Measurements from ENCODE around the gene LMAN2. TPM values are rescaled to one million over a fixed set of nuclear protein-coding genes. Genes with fewer than 3 reads are reported as not detected.

Gene LMAN2
- total RNA-seq, 1 experiment from 2014 or later = 106 TPM

DNA sequence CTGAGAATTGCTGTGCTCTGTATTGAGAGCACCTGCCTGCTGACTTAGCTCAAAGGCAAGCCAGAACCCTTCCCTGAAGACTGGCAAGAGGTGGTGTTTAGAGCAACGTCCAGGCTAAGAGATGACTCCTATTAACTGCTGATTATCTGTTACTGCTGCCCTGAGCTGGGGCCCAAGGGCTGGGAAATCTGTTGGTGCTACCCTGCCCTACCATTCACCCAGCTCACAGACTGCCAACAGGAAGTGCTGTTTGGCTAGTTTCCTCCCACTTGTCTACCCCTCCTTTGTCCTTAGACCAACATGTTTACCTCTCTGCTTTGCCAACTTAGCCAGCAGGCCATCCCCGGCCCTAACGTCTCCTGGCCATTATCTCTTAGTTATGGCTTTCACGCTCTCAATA is 54.9 kb downstream of the LMAN2 start:
- DNase-seq = no peak
- Histone ChIP-seq H3K79me2 (ENCODE audit: insufficient read depth, low read length) (no peaks in the 10 kb centered on the region), H2BK5ac (ENCODE audit: insufficient read length, low read length) (no peak overlapping the region), H2BK12ac (ENCODE audit: insufficient read length, low read depth, low read length) (no peak overlapping the region), H3K27ac (ENCODE audit: insufficient read length, low read depth, low read length) (no peak overlapping the region), H3K27me3 (ENCODE audit: insufficient read depth, low read length) (no peaks in the 10 kb centered on the region), H2BK20ac (ENCODE audit: low read depth, low read length, poor library complexity, severe bottlenecking) (no peak overlapping the region), H3K18ac (ENCODE audit: insufficient read length, low read depth, low read length) (no peak overlapping the region), H4K20me1 (ENCODE audit: control insufficient read depth, insufficient read depth, insufficient read length) (no peaks in the 10 kb centered on the region), H3K56ac (ENCODE audit: insufficient read length, low read depth, low read length) (no peak overlapping the region), H4K91ac (ENCODE audit: insufficient read length, low read depth, low read length) (no peak overlapping the region), H3K9ac (ENCODE audit: extremely low read depth, insufficient read length, low read length) (no peak overlapping the region), H3K14ac (ENCODE audit: insufficient read depth, low read length) (no peak overlapping the region), H3K4ac (ENCODE audit: low read depth, low read length) (no peak overlapping the region), H3T11ph (ENCODE audit: low read length) (no peak overlapping the region), H3K4me1 (ENCODE audit: insufficient read depth, low read length) (no peaks in the 10 kb centered on the region), H3K4me2 (ENCODE audit: insufficient read depth, insufficient read length, low read length) (no peak overlapping the region), H3K79me1 (ENCODE audit: insufficient read depth, low read depth, low read length, poor library complexity, severe bottlenecking) (peaks cover 4% of the 10 kb centered on the region), H4K5ac (ENCODE audit: insufficient read length, low read depth, low read length) (no peak overlapping the region), H3K23ac (ENCODE audit: insufficient read length, low read depth, low read length) (no peak overlapping the region), H2BK15ac (ENCODE audit: low read depth, low read length) (no peak overlapping the region), H2BK120ac (ENCODE audit: low read depth, low read length, poor library complexity, severe bottlenecking) (no peak overlapping the region), H2AK5ac (ENCODE audit: insufficient read length, low read length) (no peak overlapping the region), H3K23me2 (ENCODE audit: insufficient read length, low read depth, low read length, poor library complexity, severe bottlenecking) (no peaks in the 10 kb centered on the region), H3K9me3 (ENCODE audit: control insufficient read depth, low read depth, low read length) (no peaks in the 10 kb centered on the region), H2AFZ (ENCODE audit: low read length) (no peak overlapping the region), H4K8ac (replicated peaks; ENCODE audit: insufficient read length, low read depth, low read length) (no peak overlapping the region)
- no CpG with 5 or more reads among the region's 4 CpGs for WGBS (ENCODE audit: extremely low coverage, insufficient read length, low lambda C conversion rate)
- no peaks in the 10 kb centered on the region for H3K9me3 Mint-ChIP-seq
- peaks cover 30 to 41% of the 10 kb centered on the region in 2 experiments for H3K4me1 Mint-ChIP-seq
- TF ChIP-seq, protein P1, sequence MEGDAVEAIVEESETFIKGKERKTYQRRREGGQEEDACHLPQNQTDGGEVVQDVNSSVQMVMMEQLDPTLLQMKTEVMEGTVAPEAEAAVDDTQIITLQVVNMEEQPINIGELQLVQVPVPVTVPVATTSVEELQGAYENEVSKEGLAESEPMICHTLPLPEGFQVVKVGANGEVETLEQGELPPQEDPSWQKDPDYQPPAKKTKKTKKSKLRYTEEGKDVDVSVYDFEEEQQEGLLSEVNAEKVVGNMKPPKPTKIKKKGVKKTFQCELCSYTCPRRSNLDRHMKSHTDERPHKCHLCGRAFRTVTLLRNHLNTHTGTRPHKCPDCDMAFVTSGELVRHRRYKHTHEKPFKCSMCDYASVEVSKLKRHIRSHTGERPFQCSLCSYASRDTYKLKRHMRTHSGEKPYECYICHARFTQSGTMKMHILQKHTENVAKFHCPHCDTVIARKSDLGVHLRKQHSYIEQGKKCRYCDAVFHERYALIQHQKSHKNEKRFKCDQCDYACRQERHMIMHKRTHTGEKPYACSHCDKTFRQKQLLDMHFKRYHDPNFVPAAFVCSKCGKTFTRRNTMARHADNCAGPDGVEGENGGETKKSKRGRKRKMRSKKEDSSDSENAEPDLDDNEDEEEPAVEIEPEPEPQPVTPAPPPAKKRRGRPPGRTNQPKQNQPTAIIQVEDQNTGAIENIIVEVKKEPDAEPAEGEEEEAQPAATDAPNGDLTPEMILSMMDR (conservative IDR thresholded peaks at IDR 0.05) = no peak
- no peak overlapping the region for H3K4me3 Mint-ChIP-seq
- H3K36me3 Mint-ChIP-seq (ENCODE audit: insufficient read depth in 1 of 3, low read depth in 3 of 3) = peaks cover 42 to 75% (median 56%) of the 10 kb centered on the region in 3 experiments
- peaks cover 1% of the 10 kb centered on the region; the same call in 1 of the 2 replicates for H3K27me3 Mint-ChIP-seq (ENCODE audit: low read depth)
- H3K27ac Mint-ChIP-seq = peak overlapping the region in 1 of 3 experiments; percentile 85; a peak in 3 of 7 replicates
